DMS153 treated with DMSO at 0.1 percent for 48 hours (cell line): ENCODE measurements around the gene MAF.

ENCODE experiments used
- DNase-seq: peaks from one replicate; lab custom pipeline; 2025; ENCODE audit not compliant: unreplicated experiment; lab: John Stamatoyannopoulos, UW

The MAF gene

DNA sequence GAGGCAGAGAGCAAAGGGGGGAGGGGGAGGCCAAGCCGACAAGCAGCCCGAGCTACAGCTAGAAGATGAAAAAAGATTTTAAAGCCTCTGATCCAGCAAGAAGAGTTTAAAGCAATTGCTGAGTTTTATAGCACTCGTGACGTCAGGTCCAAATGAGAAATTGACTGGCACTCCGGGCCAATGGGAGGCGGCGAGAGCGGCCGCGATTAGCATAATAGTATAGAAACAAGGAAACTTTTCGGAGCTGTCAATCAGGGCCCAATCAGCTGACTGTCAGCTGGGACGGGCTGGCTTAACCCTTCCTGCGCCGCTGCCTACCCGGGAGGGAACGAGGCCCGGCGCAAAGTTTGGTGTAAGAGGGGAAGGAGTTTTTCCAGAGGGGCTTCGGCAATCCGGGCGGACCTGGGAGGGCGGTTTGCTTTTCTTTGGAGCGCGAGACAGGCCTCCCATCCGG is at the start of gene MAF:
MAF (minus strand) TSS at position 100 of the 454 bp plus-strand sequence. CDS start 835 bp downstream, outside the sequence.
- DNase-seq: peak; percentile 93

- no peak for DNase-seq
Measured at GRCh38 chr16:79648826-79649225, 48.3 kb upstream of the MAF start.

DNA sequence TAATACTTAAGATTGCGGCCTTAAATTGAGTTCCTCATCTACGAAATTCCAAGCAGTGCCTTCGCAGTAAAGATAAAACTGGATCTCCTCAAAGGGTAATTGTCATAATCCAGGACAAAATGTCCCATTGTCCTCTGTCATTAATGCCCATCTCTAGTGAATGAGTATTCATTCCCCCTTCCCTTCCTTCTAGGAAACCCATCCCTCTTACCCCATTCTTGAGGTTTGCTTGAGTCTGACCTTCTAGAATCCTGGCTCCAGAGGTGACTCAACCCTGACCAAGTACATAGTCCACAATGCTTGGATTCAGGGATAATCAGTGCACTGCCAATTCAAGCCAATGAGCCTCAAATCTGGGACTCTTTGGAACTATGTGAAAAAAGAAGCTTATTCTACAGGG is 47.0 kb upstream of the MAF start:
- DNase-seq: no peak

GRCh38 chr16:79645701-79646100 is 45.2 kb upstream of the MAF start:
- DNase-seq: no peak

DNA sequence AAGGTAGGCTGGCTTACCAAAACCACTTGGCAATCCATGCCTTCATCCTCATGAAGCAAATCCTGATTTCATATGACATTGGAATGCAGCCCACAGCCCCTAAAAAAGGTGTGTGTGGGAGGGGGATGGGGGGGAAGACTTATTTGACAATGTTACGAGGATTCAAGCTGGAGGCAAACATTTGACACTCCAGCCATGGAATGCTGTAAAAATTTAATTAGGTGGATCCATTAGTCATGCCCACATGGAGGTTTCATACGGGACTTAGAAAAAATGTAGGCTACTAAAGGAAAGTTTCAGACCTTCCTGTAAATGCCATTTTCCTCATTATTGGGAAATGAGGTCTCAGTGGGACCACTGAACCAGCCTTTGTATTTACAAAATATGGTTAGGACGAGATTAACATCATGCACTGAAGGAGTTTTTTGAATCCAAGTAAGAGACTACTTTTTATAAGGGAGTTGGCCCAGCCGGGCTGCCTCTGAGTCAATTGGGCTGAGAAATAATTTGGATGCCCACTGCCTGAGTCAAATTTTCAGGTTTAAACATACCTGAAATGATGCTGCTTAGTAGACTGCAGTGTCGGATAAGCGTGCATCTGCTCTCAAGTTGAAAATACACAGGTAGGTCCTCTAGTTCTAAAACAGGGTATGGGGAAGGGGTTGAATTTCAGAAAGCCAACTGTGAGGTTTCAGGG is 44.6 kb upstream of the MAF start:
- no peak for DNase-seq

DNA sequence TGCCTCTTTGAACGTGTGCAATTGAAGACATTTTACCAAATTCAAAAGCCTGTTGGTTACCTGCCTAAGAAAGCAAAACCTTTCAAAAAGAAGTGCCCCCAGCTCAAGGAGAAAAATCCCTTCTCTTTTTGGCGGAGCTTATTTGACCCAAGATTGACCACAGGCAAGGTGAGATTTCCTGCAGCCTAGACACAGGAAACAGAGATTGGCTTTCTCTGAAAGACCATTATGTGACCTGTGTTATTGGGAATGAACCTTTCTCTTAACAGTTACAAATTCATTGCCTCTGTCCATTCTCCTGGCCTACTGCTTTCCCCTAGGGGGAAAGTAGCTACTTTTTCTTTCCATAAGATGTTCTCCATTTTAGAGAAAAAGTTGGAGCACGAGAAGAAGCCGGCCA is 42.1 kb upstream of the MAF start:
- no peak for DNase-seq

DNA sequence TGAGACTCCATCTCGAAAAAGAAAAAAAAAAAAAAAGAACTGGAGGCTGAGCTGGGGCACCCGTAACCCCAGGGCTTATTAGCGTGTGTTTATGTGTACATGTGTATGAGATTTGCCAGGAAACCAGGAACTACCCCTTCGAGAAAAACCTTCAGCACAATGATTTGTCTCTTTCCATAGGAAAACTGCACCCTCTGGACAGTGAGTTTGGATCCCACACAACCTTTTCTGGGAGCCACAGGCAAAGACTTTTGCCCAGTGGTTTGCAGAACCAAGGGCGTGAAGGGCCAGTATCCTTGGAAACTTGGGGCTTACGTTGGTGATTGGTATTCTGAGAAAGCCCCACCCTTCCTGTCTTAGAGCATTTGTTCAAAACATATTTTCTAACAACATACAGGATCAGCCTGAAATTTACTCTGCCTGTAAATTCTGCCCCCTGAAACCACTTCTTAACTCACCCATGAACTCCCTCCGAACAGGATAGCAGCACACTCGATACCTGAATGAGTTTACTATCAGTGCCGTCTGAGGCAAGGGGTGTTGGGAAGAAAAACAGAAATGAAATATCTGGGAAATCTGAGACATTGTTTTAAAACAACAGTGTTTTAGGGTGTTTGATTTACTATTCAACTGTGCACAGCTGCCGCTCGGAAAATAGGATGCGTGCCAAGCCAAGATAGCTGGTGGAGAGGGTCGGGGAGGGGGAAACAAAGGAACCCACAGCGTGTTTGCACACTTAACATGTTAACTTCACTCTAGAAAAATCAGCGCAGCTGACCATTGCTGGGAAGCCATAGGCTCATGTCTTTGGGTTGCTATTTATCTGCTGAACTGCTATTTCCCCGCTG is 40.2 kb upstream of the MAF start:
- peak; percentile 71 for DNase-seq

- DNase-seq: no peak
Measured at GRCh38 chr16:79639576-79640311, 39.2 kb upstream of the MAF start.

GRCh38 chr16:79638386-79638785 is 37.8 kb upstream of the MAF start:
- no peak for DNase-seq

- no peak for DNase-seq
Measured at GRCh38 chr16:79635488-79635887, 35.0 kb upstream of the MAF start.

- no peak for DNase-seq
Measured at GRCh38 chr16:79634298-79634697, 33.8 kb upstream of the MAF start.

GRCh38 chr16:79632289-79632688 is 31.8 kb upstream of the MAF start:
- DNase-seq: no peak

DNA sequence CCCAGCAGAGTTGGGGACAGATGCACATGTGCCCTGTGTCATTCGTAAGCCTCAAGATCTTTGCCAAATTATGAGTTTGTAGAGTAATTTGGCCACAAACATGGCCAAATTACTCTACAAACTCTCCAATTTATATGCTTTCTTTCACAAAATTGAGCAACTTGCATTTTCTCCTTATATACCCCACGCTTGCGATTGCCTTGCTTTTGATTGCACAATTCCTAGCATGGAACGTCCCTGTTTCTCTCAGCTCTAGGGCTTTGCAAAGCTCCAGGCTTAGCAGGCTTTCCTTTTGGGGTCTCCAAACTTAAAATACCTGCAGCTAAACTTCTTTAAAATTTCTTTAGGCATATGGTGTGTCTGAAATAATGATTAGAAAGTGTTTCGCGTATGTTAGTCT is 28.5 kb upstream of the MAF start:
- DNase-seq: no peak

GRCh38 chr16:79628501-79628975 is 28.0 kb upstream of the MAF start:
- no peak for DNase-seq

GRCh38 chr16:79627092-79627491 is 26.6 kb upstream of the MAF start:
- DNase-seq: no peak

- no peak for DNase-seq
Measured at GRCh38 chr16:79625738-79626137, 25.2 kb upstream of the MAF start.

GRCh38 chr16:79623824-79624223 is 23.3 kb upstream of the MAF start:
- no peak for DNase-seq

DNA sequence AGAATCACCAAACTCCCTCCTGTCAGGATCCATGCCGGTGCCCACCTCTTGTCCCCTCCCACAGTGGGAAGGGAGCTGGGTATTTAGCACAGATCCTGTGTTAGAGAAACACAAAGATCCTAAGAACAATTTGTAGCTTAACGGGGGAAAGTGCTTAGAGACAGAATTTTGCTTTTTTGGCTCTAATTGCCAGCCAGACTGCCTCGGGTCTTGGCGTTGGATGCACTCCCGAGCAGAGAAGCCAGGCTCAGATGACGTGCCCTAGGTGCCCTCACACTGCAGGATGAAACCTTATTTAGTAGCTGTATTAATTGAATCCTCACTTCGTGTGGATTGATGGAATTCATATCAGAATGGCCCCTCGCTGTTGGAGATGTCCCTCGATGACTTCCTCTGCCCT is 22.5 kb upstream of the MAF start:
- no peak for DNase-seq

- no peak for DNase-seq
Measured at GRCh38 chr16:79621027-79621426, 20.5 kb upstream of the MAF start.

DNA sequence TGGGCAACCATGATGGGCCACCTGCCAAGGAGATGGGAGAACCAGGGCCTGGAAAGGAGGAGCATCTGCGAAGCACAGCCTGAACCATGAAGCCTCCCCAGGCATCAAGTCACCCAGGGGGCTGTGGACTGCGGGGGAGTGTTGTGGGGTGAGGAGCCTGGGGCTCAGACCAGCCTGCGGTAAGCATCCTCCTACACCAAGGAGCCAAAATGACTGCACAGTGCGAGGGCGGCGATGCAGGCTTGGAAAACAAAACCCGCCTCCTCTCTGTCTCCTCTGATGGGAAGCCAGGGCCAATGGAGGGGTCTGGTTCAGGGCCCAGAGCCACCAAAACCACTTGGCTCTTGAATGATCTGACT is 18.1 kb upstream of the MAF start:
- DNase-seq: no peak

GRCh38 chr16:79618041-79618691 is 17.6 kb upstream of the MAF start:
- no peak for DNase-seq
